Hematopoietic multipotent progenitor cell (in vitro differentiated cells): Measurements from ENCODE around the gene SLIT3. TPM values are rescaled to one million over a fixed set of nuclear protein-coding genes. Genes with fewer than 3 reads are reported as not detected.
"Not testable (repeated sequence)": the region's sequence is repeated elsewhere in the genome, so short reads cannot be mapped to it uniquely, and the experiment has no call there.

ENCODE experiments used
- DNase-seq, 3 donors: peaks; one replicate each; pipeline ENCODE4 v3.0.0-alpha.2; 2011 to 2015; ENCODE audit warnings: low read depth in 2 of 3, low spot score in 2 of 3
- total RNA-seq: library from RNA; depleted of rRNA; stranded (reverse); fragments of >200 nt; gene quantifications from one replicate; pipeline ENCODE4 v1.2.3, GENCODE V29; 2012

Gene SLIT3
- total RNA-seq, 1 donor = under 0.01 TPM

DNA sequence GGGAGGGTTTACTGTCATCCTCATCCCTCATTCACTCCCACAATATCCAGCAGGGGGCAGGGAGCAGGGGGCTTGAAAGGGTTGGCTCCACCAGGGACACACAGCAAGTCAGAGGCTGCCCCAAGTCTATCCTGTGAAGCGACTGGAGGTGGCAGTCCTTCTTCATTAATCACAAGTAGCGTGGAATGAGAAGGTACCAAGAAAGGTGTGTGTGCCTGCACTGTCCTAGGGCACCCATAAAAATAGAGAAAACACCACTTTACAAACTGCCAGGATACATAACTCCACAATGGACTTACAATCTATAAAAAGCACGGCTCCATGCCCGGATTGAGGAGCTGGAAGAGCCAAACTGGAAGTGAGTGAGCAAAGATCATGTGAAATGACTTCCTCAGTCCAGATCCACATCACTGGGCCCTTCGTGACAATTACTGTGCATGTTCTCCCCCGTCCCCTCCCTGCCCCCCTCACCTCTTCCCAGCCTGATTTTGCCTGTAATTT lies 183.9 kb downstream of the SLIT3 start:
- no peak for DNase-seq

DNA sequence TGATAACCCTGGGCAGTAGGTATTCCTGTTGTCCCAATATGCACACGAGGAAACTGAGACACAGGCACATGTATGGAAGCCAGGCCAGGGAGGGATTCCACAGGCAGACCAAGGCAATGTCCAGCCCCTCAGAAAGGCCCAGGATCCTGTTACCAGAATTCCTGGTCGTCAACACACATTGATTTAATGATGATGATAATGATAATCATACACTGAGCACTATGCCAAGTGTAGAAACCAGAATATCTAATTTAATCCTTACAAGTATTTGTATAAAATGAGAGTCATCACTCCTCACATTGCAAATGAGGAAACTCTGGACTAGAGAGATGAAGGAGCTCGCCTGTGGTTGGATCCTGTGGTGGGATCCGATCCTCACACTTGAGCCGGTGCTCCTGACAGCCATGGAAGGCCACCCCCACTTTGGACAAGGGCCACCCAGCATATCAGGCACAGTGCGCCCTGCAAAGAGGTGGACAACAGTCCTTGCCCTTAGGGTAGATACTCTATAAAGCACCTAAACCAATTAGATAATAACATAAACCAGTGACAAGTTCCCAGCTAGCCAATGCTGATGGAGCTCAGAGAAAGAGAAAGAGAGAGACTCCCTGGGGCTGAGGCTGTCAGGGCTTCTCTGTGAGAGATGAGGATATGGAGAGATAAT lies 185.3 kb downstream of the SLIT3 start:
- DNase-seq = no peak

DNA sequence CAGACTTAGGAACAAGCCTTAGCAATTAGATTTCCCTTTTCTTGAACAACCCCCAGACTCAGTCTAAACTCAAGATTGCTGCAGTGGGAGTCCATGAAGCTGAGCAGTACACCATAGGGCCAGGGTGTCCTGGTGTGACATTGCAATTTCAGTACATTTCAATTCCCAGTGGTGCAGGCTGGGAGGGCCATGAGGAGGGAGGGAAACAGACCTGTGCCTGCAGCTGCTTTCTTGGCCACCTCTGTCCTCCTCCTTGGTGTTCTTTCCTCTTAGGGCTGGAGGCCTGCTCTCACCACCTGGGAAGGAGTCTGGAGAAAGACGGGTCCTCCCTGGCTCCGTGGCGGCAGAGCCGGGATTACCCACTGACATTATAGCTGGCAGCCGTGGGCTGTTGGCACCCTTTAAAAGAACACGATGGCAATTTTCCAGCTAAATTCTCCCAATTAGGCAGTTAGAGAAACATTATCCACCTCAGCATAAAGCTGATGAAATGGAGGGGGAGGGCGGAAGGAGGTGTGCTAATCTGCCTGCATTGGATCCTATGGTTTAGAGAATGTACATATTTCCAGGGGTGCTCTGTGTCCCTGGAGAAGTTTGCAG lies 186.4 kb downstream of the SLIT3 start:
- DNase-seq = no peak

DNA sequence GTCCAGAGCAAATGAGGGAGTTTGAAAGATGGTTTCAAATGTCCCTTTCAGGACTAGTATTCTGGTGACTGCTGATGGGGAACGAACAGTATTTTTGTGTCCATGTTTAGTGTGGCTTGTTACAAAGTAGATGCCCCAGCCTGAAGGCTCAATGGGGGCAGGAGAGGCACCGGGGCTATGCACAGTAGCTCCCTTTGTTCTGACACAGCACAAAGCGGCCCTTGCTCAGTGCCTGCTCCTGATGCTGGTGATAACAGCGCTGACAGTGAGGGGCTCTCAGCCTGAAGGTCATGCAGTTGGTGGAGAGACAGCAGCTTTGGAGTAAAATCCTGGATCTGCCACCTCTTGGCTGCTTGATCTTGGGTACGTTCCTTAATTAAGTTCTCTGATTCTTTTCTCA lies 188.9 kb downstream of the SLIT3 start:
- DNase-seq = no peak

DNA sequence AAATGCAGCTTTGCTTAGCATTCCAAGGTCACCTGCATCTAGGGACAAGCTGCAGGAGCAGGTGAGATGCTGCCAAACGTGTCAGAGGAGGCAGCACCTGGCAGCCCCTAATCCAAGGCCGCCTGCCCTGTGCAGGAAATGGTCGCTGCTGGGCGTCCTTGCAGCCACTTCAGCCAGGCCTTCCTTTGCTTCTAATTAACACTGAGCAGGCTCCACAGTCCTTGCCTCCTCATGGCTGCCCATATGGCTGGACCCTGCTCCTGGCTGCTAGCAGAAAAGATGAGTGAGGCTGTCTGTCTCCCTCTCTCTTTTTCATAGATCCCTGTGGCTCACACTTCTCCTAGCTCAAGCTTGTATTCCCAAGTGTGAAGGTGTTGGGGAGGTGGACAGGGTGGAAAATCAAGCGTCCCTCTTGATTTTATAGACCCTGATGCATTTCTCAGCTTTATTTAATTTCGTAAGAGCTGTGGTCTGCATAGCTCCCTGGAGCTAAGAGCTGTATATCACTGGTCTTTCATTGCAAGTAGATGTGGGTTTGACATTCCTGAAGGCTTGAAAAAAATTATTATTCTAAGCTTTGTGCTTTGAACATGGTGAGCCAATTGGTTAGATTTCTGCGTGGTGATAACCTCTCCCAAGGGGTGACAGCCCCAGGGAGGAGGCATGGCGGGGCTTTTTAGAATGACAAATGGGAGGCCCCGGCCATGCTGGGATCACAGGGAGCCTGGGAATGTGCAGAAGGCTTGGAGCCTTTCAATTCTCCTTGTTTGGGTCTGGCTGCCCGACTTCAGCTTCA lies 193.8 kb downstream of the SLIT3 start:
- no peak for DNase-seq

DNA sequence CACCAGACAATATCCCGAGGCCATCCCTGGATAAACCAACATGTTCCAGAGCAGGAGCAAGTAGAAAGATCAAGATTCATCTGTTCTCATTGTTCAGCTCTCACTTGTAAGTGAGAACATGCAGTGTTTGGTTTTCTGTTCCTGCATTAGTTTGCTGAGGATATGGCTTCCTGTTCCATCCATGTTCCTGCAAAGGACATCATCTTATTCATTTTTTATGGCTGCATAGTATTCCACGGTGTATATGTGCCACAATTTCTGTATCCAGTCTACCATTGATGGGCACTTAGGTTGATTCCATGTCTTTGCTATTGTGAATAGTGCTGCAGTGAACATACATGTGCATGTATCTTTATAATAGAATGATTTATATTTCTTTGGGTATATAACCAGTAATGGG lies 195.4 kb downstream of the SLIT3 start:
- not testable (repeated sequence) for DNase-seq

DNA sequence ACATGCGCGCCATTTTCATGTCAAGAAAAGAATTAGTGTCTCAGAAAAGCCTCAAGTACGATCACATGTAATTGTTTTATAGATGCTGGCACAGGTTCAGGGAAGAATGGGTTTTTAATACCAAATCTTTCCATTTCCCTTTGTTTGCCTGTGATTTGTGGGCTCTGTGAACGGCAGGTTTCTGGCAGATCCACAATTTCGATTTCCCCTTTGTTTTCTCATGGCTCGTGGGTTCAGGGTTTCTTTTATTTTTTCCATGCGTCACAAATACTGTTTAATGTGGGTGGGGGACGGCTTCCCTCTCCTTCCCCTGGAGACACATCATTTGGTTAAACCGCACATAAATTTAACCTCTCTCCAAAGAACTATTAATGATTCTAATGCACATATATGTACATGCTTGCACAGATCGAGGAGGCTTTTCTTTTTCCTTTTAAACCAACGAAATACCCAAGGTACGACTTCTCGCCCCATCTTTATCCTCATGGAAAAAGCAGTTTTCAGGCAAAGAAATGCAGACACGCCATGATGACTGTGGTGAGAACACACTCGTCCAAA lies 195.9 kb downstream of the SLIT3 start:
- no peak for DNase-seq

DNA sequence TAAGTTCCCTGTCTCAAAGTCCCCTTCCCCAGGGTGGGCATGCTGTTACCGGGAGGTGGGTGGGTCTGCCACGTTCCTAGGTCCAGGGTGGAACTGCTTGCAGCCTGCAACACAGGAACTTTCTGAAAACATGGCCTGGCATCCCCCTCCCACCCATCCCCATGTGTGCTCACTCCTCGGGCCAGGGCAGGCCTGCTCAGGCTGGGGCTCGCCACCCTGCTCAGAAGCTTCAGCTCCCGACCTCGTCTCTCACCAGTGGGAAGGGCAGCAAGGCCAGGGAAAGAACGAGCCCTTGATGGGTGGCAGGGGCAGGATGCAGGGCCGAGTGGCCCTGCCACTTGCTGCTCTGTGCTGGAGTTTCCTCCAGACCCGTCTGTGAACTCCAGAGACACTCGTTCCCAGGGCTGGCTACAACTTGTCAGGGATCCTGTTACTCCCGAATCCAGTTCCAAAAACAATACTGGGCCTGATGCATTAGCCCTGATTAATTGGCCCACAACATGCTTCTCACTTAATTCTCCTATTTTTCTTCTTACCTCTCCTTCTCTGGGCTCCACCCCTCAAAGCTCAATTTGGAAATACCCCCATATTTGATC lies 197.3 kb downstream of the SLIT3 start:
- no peak for DNase-seq

DNA sequence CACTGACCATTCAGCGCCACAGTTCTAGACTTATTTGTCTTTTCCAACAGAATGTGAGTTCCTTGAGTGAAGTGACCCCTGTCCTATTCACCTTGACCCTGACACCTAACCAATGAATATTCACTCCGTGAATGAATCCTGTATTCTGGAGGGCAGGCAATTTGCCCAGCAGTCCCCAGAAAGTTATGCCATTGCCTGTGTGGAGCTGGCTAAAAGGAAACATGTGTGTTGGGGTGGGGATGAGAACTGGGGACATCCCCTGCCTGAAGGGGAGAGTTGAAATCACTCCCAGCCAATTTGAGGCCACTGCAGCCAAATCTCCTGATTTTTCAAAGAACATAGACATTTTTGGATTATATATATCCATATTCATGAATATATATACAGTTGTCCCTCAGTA lies 199.0 kb downstream of the SLIT3 start:
- no peak for DNase-seq

DNA sequence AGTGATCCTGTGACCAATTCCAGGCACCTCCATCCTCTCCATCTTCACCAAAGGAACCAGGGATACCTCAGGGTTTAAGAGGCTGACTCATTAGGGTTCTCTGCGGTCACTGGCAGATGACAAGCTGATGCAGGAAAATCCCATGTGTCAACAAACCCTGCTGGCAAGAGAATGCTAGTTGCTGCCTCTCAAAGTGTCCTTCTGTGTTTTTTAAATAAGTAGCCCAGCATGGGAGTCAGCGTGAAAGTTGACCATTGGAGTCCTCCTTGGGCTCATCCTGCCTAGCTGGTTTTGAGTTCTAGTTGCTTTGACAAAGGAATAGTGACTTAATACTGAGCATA lies 200.2 kb downstream of the SLIT3 start:
- no peak for DNase-seq

DNA sequence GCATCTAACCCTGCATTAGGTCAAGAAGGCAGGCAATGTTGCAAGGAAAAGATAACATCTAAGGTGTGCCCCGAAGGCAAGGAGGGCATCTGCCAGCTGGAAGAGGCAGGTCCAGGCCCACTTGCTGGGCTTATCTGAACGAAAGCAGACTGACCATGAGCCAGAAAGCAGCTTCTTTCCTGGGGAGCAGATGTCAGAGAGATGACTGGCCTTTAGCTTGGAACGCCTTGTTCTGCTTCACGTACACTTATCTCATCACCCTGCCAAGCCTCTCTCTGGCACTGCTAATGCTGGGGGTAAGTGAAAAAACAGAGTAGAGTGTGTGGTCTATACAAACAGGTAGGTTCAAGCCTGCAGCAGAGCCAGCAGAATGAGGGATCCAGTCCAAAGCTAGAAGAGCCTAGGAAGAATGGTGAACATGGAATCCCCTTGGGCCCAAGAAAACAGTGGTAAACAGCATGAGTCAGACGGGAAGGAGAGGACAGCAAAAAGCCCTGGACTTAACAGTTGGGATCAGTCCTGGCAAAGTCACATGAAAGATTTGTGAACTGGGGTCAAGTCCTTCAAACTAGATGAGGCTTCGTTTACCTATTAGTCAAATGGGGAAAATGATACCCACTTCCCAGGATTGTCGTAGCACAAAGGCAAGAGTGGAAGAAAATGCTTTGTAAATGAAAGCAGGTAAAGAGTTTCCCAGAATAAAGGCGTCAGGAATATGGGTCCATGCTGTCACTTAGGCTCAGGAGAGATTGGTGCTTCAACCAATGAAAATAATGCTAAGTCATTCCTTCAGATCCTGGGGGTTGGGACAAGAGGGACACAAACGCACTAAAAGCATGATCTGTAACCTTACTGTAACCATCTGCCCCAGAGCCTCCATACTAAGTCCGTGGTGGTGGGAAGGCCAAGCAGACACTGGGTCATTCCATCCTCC lies 200.9 kb downstream of the SLIT3 start:
- no peak for DNase-seq

DNA sequence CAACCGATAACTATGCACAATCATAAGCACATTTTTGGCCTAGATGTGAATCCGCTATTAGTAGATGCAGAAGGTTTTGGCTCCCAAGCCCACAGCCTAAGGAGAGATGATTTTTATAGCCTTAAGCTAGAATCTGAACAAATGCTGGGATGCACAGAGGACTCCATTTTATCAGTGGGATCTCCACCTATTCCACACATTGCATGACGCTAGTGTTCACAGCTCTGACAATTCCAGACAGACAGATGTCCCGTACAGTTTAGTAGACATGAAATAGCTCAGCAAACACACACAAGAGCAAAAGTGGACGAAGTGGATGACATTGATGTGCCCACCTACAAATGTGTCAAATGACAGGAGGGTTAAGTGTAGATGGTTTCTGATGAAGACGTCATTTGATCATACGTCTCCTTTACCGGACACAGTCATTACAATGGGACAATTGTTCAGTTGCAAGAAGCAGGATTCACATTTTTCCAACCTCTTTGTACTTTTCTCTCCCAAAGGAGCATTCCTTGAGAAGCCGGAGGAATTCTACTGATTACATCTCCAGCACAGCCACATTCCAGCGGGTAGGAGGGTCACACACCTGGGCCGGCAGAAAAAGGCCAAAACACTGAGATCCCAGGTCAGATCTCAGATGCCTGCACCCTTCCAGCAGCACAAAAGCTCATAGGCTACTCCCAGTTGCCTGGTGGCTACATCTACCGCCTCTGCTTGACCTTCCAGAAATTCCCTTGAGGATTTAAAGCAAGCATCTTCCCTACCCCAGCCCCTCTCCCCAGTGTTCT lies 202.4 kb downstream of the SLIT3 start:
- DNase-seq = no peak

DNA sequence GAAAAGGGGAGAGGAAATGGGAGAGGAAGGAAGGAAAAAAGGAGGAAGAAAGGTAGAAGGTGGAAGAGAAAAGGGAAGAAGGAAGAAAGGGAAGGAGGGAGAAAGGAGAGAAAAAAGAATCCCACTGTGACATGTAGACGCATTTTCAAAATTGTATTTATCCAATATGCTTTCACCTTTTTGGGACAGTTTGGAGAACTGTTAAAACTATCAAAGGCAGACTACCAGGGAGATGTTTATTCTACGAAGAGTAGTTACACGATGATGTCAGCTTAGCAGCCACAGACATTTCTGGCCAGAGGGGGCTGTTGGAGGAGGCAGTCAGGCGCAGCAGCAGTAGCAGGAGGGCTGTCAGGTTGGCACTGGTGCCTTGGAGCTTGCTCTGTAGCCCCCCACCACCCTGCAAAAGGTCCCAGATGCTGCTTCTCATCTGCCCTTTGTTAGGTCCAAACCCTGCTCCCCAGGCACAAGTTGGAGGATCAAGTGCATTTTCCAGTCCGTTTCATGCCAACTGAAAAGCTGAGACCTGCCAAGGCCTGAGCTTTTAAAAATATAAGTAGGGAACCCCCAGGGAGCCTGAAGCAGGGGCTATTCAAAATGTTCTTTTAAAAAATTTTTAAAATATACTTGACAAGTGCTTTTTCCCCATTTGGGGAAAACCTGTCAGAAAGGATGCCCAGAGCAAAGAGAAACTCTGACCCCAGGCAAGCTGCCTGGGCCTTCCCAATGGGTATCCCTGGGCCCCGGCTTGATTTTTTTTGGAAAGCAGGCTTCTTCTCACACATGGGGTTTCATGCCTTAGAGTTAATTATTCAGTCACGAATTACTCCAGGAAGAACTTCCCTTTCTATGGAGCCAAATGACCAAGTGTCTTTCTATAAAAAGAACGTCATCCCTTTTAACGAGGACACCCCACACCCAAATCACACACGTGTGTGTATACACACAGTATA lies 203.3 kb downstream of the SLIT3 start:
- no peak for DNase-seq

DNA sequence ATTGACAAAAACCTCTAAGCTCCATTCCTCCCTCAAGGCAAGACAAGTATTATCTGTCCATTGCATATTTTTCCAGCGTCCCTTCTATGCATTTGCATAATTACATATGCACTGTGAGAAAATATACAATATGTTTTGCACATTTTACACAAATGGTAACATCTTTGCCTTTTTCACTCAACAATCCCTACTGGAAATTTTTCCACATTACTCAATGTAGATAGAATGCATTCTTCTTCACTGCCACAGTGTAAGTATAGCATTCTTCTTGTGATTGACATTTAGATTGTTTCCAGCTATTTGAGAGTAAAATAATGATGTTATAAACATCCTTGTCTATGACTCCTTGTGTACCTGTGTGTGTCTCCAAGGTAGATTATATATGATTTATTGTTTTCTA lies 205.0 kb downstream of the SLIT3 start:
- no peak for DNase-seq

DNA sequence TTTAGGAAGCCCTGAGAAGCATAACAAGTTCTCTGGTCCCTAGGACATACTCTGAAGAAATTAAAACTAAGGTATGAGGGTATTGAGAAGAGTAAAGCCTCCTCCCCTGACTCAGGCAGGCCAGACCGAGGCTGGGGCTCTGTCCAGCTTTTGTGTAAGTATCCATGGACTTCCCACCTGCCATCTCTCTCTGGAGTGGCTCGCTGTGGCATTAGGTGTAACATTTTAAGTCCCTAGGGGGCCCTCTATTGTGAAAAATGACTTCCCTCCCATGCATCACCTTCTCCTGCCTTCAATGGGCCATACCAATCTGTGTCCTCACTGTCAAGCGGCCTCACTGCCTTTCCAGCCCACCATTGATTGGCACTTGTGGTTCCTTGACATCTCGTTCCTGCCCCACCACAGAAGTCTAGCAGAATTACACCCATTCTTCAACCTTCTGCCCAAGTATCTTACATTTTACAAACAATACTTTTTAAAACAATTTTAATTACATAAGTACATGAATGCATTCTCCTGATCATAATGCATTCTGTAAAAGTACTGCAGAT lies 205.5 kb downstream of the SLIT3 start:
- DNase-seq = no peak

DNA sequence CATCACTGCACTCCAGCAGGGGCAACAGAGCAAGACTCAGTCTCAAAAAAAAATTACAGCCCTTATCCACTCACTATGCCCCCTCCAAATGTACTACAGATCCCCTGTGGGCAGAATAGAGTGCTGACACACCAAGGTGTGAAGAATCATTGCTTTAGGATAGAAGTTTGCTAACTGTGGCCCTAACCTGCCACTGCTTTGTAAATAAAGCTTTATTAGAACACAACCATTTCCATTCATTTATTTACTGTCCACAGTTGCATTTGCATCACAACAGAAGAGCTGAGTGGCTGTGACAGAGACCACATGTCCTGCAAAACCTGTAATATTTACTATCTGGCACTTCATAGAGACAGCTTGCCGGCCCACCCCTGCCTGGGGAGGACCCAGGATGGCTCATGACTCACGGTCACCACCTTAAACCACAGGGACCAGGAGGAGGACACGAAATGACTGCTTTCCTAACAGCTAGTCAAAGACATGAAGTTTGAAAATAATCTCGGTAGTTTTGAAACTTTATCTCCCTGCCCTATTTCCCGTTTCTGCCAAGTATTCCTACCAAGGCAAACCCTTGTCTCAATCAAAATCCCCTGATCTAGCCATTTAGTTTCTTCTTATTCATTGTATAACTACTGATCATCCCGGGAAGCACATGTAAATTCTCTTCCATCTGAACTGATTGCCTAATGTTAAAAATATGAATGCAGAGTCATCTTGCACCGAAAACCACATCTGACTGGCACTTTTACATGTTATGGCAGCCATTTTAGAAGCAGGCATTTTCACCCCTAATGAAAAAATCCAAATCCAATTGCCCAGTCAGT lies 206.1 kb downstream of the SLIT3 start:
- no peak for DNase-seq

DNA sequence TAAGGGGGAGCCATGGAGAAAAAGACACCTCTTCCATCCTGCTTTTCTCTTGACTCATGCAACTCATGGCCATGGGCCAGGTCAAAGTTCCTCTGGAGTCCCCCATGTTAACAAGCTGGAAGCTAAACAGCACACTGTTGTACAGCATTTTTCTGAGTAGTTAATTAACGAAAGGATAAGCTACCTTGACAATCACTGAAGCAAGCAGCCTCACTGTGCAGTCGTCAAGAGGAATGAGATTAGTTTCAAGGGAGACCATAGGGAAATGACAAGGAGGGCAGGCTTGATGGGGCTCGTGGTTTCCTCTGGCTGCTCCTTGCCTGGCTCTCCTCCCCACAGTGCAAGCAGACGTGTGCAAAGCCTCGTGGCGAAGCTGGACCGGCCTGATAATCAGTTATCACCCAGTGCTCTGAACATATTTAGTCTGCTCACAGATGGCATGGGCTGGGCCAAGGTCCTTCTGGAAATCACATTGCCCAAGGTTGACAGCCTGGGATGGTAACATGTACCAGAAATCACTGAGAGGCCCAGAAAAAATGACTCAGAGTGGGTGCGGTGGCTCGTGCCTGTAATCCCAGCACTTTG lies 209.5 kb downstream of the SLIT3 start:
- peak in 2 of 3 donors; percentile 10 to 14 for DNase-seq
